T-helper 1 cell treated with Interleukin-12 subunit alpha and Interleukin-12 subunit beta and Interleukin-4 antibody, amounts not matched to agents 30 μg/mL and 1 μg/mL, for 36 hours (primary cell): ENCODE results near the gene NPAS2.

Source experiments
- H3K27ac Mint-ChIP-seq: one replicate; pipeline ENCODE4 v1.8.0; 2021; ENCODE audit warnings: mild to moderate bottlenecking, mixed read lengths
- H3K27me3 Mint-ChIP-seq: one replicate; pipeline ENCODE4 v1.8.0; 2021; ENCODE audit warnings: low read depth, mixed read lengths
- H3K36me3 Mint-ChIP-seq: one replicate; pipeline ENCODE4 v1.8.0; 2021; ENCODE audit warnings: low read depth, mixed read lengths
- H3K4me1 Mint-ChIP-seq: one replicate; pipeline ENCODE4 v1.8.0; 2021; ENCODE audit warnings: low read depth, mixed read lengths
- H3K4me3 Mint-ChIP-seq: one replicate; pipeline ENCODE4 v1.8.0; 2021; ENCODE audit warnings: mild to moderate bottlenecking, moderate library complexity, mixed read lengths
- H3K9me3 Mint-ChIP-seq: one replicate; pipeline ENCODE4 v1.8.0; 2021; ENCODE audit warnings: mixed read lengths

NPAS2 gene

GRCh38 chr2:100845141-100845991 is 25.4 kb downstream of the NPAS2 start:
- Mint-ChIP-seq H3K9me3 (no peaks in the 10 kb centered on the region), H3K36me3 (no peaks in the 10 kb centered on the region), H3K4me1 (no peaks in the 10 kb centered on the region), H3K27ac (no peak overlapping the region), H3K4me3 (no peak overlapping the region), H3K27me3 (peaks cover 3% of the 10 kb centered on the region)

GRCh38 chr2:100846716-100847115 is 26.8 kb downstream of the NPAS2 start:
- Mint-ChIP-seq H3K27ac (no peak overlapping the region), H3K27me3 (peaks cover 3% of the 10 kb centered on the region), H3K9me3 (no peaks in the 10 kb centered on the region), H3K4me1 (no peaks in the 10 kb centered on the region), H3K36me3 (no peaks in the 10 kb centered on the region), H3K4me3 (no peak overlapping the region)

- H3K27ac Mint-ChIP-seq = no peak overlapping the region
- no peaks in the 10 kb centered on the region for H3K9me3 Mint-ChIP-seq
- H3K4me1 Mint-ChIP-seq = no peaks in the 10 kb centered on the region
- H3K36me3 Mint-ChIP-seq = no peaks in the 10 kb centered on the region
- no peak overlapping the region for H3K4me3 Mint-ChIP-seq
- H3K27me3 Mint-ChIP-seq = no peaks in the 10 kb centered on the region
Observed at GRCh38 chr2:100852447-100852846, 32.5 kb downstream of the NPAS2 start.

GRCh38 chr2:100852999-100853908 is 33.3 kb downstream of the NPAS2 start:
- no peak overlapping the region for H3K27ac Mint-ChIP-seq
- H3K9me3 Mint-ChIP-seq = no peaks in the 10 kb centered on the region
- H3K4me3 Mint-ChIP-seq = no peak overlapping the region
- H3K36me3 Mint-ChIP-seq = no peaks in the 10 kb centered on the region
- no peaks in the 10 kb centered on the region for H3K27me3 Mint-ChIP-seq
- no peaks in the 10 kb centered on the region for H3K4me1 Mint-ChIP-seq

GRCh38 chr2:100853909-100854810 is 34.2 kb downstream of the NPAS2 start:
- no peaks in the 10 kb centered on the region for H3K27me3 Mint-ChIP-seq
- no peak overlapping the region for H3K27ac Mint-ChIP-seq
- no peaks in the 10 kb centered on the region for H3K36me3 Mint-ChIP-seq
- no peak overlapping the region for H3K4me3 Mint-ChIP-seq
- no peaks in the 10 kb centered on the region for H3K9me3 Mint-ChIP-seq
- H3K4me1 Mint-ChIP-seq = no peaks in the 10 kb centered on the region

- Mint-ChIP-seq H3K27ac (no peak overlapping the region), H3K4me3 (no peak overlapping the region), H3K36me3 (no peaks in the 10 kb centered on the region), H3K27me3 (no peaks in the 10 kb centered on the region), H3K9me3 (no peaks in the 10 kb centered on the region), H3K4me1 (no peaks in the 10 kb centered on the region)
Observed at GRCh38 chr2:100855084-100855483, 35.1 kb downstream of the NPAS2 start.

GRCh38 chr2:100855606-100856005 is 35.7 kb downstream of the NPAS2 start:
- H3K4me1 Mint-ChIP-seq = no peaks in the 10 kb centered on the region
- H3K4me3 Mint-ChIP-seq = no peak overlapping the region
- no peaks in the 10 kb centered on the region for H3K36me3 Mint-ChIP-seq
- H3K27ac Mint-ChIP-seq = no peak overlapping the region
- no peaks in the 10 kb centered on the region for H3K27me3 Mint-ChIP-seq
- H3K9me3 Mint-ChIP-seq = no peaks in the 10 kb centered on the region

GRCh38 chr2:100856732-100857131 is 36.8 kb downstream of the NPAS2 start:
- Mint-ChIP-seq H3K4me3 (no peak overlapping the region), H3K36me3 (no peaks in the 10 kb centered on the region), H3K27ac (no peak overlapping the region), H3K27me3 (no peaks in the 10 kb centered on the region), H3K4me1 (no peaks in the 10 kb centered on the region), H3K9me3 (no peaks in the 10 kb centered on the region)

- Mint-ChIP-seq H3K4me3 (no peak overlapping the region), H3K27me3 (no peaks in the 10 kb centered on the region), H3K36me3 (no peaks in the 10 kb centered on the region), H3K4me1 (no peaks in the 10 kb centered on the region), H3K9me3 (no peaks in the 10 kb centered on the region), H3K27ac (no peak overlapping the region)
Observed at GRCh38 chr2:100857341-100857740, 37.4 kb downstream of the NPAS2 start.

- Mint-ChIP-seq H3K4me3 (no peak overlapping the region), H3K27me3 (no peaks in the 10 kb centered on the region), H3K27ac (no peak overlapping the region), H3K36me3 (no peaks in the 10 kb centered on the region), H3K4me1 (no peaks in the 10 kb centered on the region), H3K9me3 (no peaks in the 10 kb centered on the region)
Observed at GRCh38 chr2:100857915-100858314, 38.0 kb downstream of the NPAS2 start.

- no peaks in the 10 kb centered on the region for H3K4me1 Mint-ChIP-seq
- no peaks in the 10 kb centered on the region for H3K9me3 Mint-ChIP-seq
- no peak overlapping the region for H3K4me3 Mint-ChIP-seq
- no peak overlapping the region for H3K27ac Mint-ChIP-seq
- H3K36me3 Mint-ChIP-seq = no peaks in the 10 kb centered on the region
- no peaks in the 10 kb centered on the region for H3K27me3 Mint-ChIP-seq
Observed at GRCh38 chr2:100859902-100860301, 40.0 kb downstream of the NPAS2 start.

GRCh38 chr2:100861340-100861739 is 41.4 kb downstream of the NPAS2 start:
- H3K9me3 Mint-ChIP-seq = no peaks in the 10 kb centered on the region
- no peaks in the 10 kb centered on the region for H3K27me3 Mint-ChIP-seq
- no peak overlapping the region for H3K27ac Mint-ChIP-seq
- no peaks in the 10 kb centered on the region for H3K4me1 Mint-ChIP-seq
- no peak overlapping the region for H3K4me3 Mint-ChIP-seq
- no peaks in the 10 kb centered on the region for H3K36me3 Mint-ChIP-seq

GRCh38 chr2:100862081-100862480 is 42.1 kb downstream of the NPAS2 start:
- Mint-ChIP-seq H3K27me3 (no peaks in the 10 kb centered on the region), H3K9me3 (peaks cover under 1% of the 10 kb centered on the region), H3K4me1 (no peaks in the 10 kb centered on the region), H3K4me3 (no peak overlapping the region), H3K27ac (no peak overlapping the region), H3K36me3 (no peaks in the 10 kb centered on the region)

GRCh38 chr2:100865816-100866460 is 46.0 kb downstream of the NPAS2 start:
- H3K27me3 Mint-ChIP-seq = no peaks in the 10 kb centered on the region
- H3K36me3 Mint-ChIP-seq = no peaks in the 10 kb centered on the region
- H3K4me1 Mint-ChIP-seq = no peaks in the 10 kb centered on the region
- H3K27ac Mint-ChIP-seq = no peak overlapping the region
- no peak overlapping the region for H3K4me3 Mint-ChIP-seq
- peaks cover 19% of the 10 kb centered on the region for H3K9me3 Mint-ChIP-seq
